HG02678 (cell line): Measurements from ENCODE around the gene POLR3A.

Experiments used
- ATAC-seq: cut with Tn5 transposase; IDR thresholded peaks from one replicate; pipeline ENCODE4 v1.9.1; 2021; ENCODE audit warnings: mild to moderate bottlenecking, moderate library complexity; ENCODE audit not compliant: unreplicated experiment

The POLR3A gene

GRCh38 chr10:77959887-77960455 is 69.3 kb downstream of the POLR3A start:
- no peak for ATAC-seq

DNA sequence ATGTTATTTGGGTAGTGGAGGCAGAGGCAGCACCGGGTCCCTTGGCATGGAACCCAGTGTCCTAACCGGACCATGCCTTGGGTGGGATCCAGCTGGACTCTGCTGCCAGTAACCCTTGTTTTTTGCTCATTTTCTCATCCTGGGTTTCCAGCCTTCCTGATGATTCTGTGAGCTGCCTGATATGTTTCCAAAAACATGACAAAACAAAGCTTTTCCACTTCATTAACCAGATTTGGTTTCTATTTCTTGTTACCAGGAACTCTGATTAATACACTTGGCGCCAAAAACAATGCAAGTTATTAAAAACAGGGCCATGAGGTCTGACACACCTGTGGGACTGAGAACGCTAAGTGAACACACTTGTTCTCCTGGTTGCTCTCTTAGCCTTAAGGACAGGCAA is 69.9 kb downstream of the POLR3A start:
- ATAC-seq = no peak

DNA sequence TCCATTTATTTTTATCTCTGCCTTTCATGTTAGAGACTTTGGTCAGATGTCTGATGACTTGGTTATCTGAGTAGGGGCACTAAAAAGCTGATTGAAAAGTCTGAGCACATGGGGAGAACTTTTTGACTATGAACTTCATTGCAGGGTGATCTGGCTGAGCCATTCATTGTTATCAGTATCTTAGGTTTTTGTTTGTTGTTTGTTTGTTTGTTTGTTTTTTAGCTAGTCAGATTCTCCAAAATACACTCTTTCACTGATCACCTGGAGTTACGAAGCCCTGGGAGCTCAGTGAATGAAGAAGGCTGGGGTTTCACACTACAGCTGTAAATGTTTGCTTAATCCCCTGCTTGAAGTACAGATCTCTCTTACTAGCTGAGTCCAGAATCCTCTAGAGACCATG is 74.2 kb downstream of the POLR3A start:
- no peak for ATAC-seq

GRCh38 chr10:77949167-77949566 is 80.1 kb downstream of the POLR3A start:
- ATAC-seq = no peak

DNA sequence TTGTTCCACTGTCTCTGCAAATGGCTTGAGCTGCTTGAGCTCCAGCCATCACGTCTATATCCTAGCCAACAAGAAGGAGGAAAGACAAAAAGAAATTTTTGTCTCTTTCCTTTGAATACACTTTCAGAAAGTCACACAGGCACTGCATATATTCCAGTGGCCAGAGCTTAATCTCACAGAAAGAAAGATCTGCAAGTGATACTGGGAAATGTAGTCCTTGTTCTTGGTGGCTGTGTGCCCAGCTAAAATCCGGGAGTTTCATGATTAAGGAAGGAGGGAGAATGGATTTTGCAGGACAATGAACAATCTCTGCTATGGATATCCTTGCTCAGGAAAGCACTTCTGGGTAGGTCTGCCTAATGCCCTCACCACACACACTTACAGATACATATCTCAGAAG is 83.2 kb downstream of the POLR3A start:
- no peak for ATAC-seq

- ATAC-seq = no peak
These were observed 84.8 kb downstream of the POLR3A start for GRCh38 chr10:77944519-77944918.

- no peak for ATAC-seq
These were observed 86.0 kb downstream of the POLR3A start for GRCh38 chr10:77943121-77943901.

- no peak for ATAC-seq
These were observed 87.5 kb downstream of the POLR3A start for GRCh38 chr10:77941790-77942189.

- no peak for ATAC-seq
These were observed 88.7 kb downstream of the POLR3A start for GRCh38 chr10:77940627-77941026.

- ATAC-seq = no peak
These were observed 89.1 kb downstream of the POLR3A start for GRCh38 chr10:77940225-77940624.

DNA sequence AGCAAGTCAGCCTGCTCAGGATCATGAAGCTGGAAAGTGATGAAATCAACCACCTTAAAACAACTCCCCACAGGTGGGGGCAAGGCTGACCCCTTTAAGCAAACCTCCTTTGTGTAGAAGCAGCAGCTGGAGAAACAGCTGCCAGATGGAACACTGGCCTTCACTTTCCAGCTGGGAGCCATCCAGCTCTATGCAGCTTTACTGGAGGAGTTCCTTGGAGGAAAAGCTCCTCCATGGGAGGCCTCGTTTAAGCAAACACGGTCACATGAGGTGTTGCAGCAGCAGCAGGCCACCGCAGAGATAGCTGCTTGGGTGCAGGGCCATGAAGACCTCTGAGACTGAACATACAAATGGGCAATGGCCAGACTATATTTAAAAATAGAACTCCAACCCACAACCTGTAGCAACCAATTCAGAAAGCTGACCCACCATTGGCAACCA is 89.7 kb downstream of the POLR3A start:
- no peak for ATAC-seq

- ATAC-seq = no peak
These were observed 92.4 kb downstream of the POLR3A start for GRCh38 chr10:77936697-77937567.

DNA sequence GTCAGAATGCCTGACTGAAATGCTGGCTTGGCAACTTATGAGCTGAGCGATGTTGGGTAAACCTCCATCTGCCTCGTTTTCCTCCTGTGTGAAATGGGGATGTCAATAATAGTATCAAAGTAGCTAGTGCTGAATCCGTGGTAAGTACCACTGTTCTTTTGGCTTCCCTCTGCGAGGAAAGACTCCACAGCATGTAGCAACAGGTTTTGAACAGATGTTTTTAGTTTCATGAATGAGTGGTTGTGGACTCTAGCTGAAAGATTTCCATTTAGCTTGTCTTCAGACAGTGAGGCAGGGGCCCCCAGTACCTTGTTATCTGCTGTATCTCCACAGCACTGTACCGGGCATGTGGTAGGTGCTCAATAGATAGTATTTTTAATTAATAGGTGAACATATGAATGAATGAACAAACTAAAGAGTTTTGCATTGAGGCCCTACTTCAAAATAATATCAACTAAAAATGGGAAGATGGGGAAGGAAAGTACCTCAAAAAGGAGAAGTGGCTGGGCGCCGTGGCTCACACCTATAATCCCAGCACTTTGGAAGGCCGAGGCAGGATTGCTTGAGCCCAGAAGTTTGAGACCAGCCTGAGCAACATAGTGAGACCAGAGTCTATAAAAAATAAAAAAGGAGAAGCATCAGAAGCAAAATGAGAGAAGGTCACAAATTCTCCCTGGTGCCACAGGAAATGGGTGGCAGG is 97.1 kb downstream of the POLR3A start:
- ATAC-seq = no peak

- no peak for ATAC-seq
These were observed 101.7 kb downstream of the POLR3A start for GRCh38 chr10:77927402-77928246.

GRCh38 chr10:77926566-77927401 is 102.5 kb downstream of the POLR3A start, which contains the start of gene DLG5:
DLG5 (minus strand) TSS chr10:77926755; CDS start chr10:77926520, 235 bp downstream.
- ATAC-seq = peak; percentile 65

DNA sequence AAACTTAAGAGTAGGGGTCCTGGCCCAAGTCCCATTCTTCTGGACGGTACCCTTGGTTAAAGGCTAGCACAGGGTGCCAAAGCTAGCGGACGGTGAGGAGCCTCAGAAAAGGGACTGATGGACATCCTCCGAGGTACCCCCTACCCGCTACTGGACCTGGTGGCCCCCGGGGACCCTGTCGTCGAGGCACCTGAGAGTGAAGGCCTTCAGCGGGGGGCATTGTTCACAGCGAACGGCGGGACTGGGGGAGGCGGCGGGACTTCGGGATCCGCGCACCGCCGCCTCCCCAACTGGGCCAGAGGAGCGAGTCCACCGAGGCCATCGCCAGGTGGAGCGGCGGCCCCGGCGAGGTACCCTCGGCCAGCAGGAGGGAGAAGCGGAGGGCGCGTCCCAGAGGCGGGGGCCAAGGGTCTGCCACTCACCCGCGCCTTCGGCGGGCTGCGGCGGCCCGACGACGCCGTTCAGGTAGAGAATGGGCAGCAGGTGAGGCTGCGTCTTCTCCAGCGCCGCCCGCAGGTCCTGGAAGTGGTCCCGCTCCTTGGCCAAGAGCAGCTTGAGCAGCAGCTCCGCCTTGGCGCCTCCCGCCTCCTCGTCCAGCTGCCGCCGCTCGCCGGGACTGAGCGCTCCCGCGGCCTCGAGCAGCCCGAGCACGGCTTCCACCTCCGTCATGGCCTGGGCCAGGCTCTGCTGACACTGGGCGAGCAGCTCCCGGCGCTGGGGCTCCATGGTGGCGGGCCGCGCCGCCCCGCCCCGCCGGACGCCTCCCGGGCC is 103.3 kb downstream of the POLR3A start:
- ATAC-seq = peak; percentile 57

- no peak for ATAC-seq
These were observed 103.9 kb downstream of the POLR3A start for GRCh38 chr10:77925410-77925794.

DNA sequence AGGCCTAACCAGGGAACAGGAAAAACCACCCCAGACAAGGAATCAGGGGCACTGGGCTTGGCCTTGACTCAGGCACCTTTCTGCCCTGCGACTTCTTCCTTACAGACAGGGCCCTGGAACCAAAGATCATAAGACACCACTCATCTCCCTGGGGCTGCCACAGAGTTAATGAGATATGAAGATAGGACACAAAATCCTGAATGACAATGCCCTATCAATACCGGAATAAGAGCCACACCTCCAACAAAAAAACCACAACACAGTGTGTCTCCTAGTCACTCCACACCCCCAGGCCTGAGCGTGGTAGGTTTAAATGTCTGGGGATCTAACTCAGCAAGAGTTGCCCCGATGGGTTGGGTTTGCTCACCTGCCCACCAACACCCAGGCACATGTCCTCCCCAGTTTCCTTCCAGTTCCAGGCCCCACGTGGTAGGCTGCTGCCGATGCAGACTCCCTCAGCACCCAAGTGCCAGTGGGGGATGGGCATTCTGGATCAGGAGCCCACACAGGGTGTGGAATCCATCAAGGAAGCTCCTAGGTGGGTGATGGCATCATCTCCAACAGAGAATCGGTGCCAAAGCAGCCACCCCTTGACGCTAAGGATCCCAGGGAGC is 106.6 kb downstream of the POLR3A start:
- no peak for ATAC-seq
